GM12875 (cell line): Measurements from ENCODE around the gene ETV6.

ENCODE experiments used
- H3K4me3 ChIP-seq: one replicate; pipeline ENCODE4 v1.5.1; 2011; ENCODE audit warnings: low read depth, low read length, control low read depth
- CTCF ChIP-seq: IDR thresholded peaks from 2 replicates; pipeline ENCODE4 v1.5.1; 2011; ENCODE audit warnings: low read depth, mild to moderate bottlenecking, control low read depth, inconsistent platforms, low read length, moderate library complexity, borderline replicate concordance; ENCODE audit not compliant: insufficient read depth

ETV6 gene

GRCh38 chr12:11734580-11735180 is 85.2 kb downstream of the ETV6 start:
- TF ChIP-seq CTCF: no peak
- H3K4me3 ChIP-seq: no peak overlapping the region

GRCh38 chr12:11738450-11738849 is 89.0 kb downstream of the ETV6 start:
- TF ChIP-seq CTCF: no peak
- H3K4me3 ChIP-seq: no peak overlapping the region

GRCh38 chr12:11739980-11740577 is 90.6 kb downstream of the ETV6 start:
- TF ChIP-seq CTCF: no peak

GRCh38 chr12:11741434-11742092 is 92.1 kb downstream of the ETV6 start:
- no peak overlapping the region for H3K4me3 ChIP-seq
- TF ChIP-seq CTCF: no peak

More at GRCh38 chr12:11739980-11740577, 90.6 kb downstream of the ETV6 start:
- no peak overlapping the region for H3K4me3 ChIP-seq

GRCh38 chr12:11743423-11744409 is 94.2 kb downstream of the ETV6 start:
- no peak for TF ChIP-seq CTCF
- H3K4me3 ChIP-seq: peak overlapping the region; percentile 10

GRCh38 chr12:11744410-11744801 is 94.9 kb downstream of the ETV6 start:
- no peak for TF ChIP-seq CTCF
- H3K4me3 ChIP-seq: no peak overlapping the region
